Fibroblast of lung (primary cell): ENCODE data around the gene PTPN14. TPM values are rescaled to one million over a fixed set of nuclear protein-coding genes. Genes with fewer than 3 reads are reported as not detected.

Experiments used
- DNase-seq, 2 donors: peaks; one replicate each; pipeline versions ENCODE4 v3.0.0 to v3.0.0-alpha.2; 2010; ENCODE audit warnings: low read depth in 2 of 2
- H2AFZ ChIP-seq: 2 replicates; pipeline ENCODE4 v1.5.1; 2012; ENCODE audit warnings: low read length, control low read depth, inconsistent platforms
- H3K27ac ChIP-seq: 2 replicates; pipeline ENCODE4 v1.5.1; 2011; ENCODE audit warnings: low read length, control low read depth; ENCODE audit not compliant: insufficient read depth
- H3K27me3 ChIP-seq: 2 replicates; pipeline ENCODE4 v1.5.1; 2011; ENCODE audit warnings: mild to moderate bottlenecking, low read length; ENCODE audit not compliant: control insufficient read depth, insufficient read depth
- H3K36me3 ChIP-seq: 2 replicates; pipeline ENCODE4 v1.5.1; 2011; ENCODE audit warnings: low read length; ENCODE audit not compliant: control insufficient read depth, insufficient read depth
- H3K4me1 ChIP-seq: 2 replicates; pipeline ENCODE4 v1.5.1; 2011; ENCODE audit warnings: low read length; ENCODE audit not compliant: control insufficient read depth, insufficient read depth; ENCODE audit errors: extremely low read depth
- H3K4me2 ChIP-seq: 2 replicates; pipeline ENCODE4 v1.5.1; 2011; ENCODE audit warnings: low read length, control low read depth; ENCODE audit not compliant: insufficient read depth; ENCODE audit errors: extremely low read depth
- H3K4me3 ChIP-seq, 4 experiments: fragments of 200-600 bp in 1 of 4; sonication (generic) in 1 of 4; replicated peaks in 1 of 4; 2 replicates each; pipeline ENCODE4 v1.5.1; 2011 to 2016; ENCODE audit warnings: low read length in 4 of 4, low read depth in 3 of 4, mild to moderate bottlenecking in 3 of 4, control low read depth in 2 of 4, inconsistent platforms in 1 of 4, mixed read lengths in 1 of 4; ENCODE audit not compliant: insufficient read depth in 1 of 4; ENCODE audit errors: control extremely low read depth in 1 of 4
- H3K79me2 ChIP-seq: 2 replicates; pipeline ENCODE4 v1.5.1; 2012; ENCODE audit warnings: mild to moderate bottlenecking, low read length, inconsistent platforms; ENCODE audit not compliant: control insufficient read depth, insufficient read depth
- H3K9ac ChIP-seq: 2 replicates; pipeline ENCODE4 v1.5.1; 2011; ENCODE audit warnings: mild to moderate bottlenecking, low read length, control low read depth; ENCODE audit not compliant: insufficient read depth
- H3K9me3 ChIP-seq: 2 replicates; pipeline ENCODE4 v1.5.1; 2012; ENCODE audit warnings: low read depth, low read length; ENCODE audit not compliant: control insufficient read depth, insufficient read depth
- H4K20me1 ChIP-seq: 2 replicates; pipeline ENCODE4 v1.5.1; 2011; ENCODE audit warnings: low read length; ENCODE audit not compliant: control insufficient read depth, insufficient read depth; ENCODE audit errors: extremely low read depth
- EZH2 ChIP-seq: IDR thresholded peaks from 2 replicates; pipeline ENCODE4 v1.5.1; 2012; ENCODE audit warnings: low read length, control low read depth, mild to moderate bottlenecking; ENCODE audit errors: missing control alignments
- polyA plus RNA-seq, 2 donors: library from polyadenylated mRNA; depleted of rRNA in 1 of 2; stranded (reverse) in 1 of 2; unstranded in 1 of 2; fragments of >200 nt; gene quantifications; 2 replicates each; pipeline ENCODE4 v1.2.1, GENCODE V29; 2011 to 2012; ENCODE audit warnings: missing spikeins in 1 of 2
- total RNA-seq: library from RNA; depleted of rRNA; stranded (reverse); fragments of >200 nt; gene quantifications from 2 replicates; pipeline ENCODE4 v1.2.1, GENCODE V29; 2014
- TF ChIP-seq, protein P1 (sequence below), 2 donors: IDR thresholded peaks in 1 of 2; conservative IDR thresholded peaks in 1 of 2; 1 replicate in 1 of 2; 2 replicates in 1 of 2; pipeline ENCODE4 v1.5.1; 2011 to 2012; ENCODE audit warnings: low read length in 2 of 2, control low read depth in 1 of 2, inconsistent platforms in 1 of 2, low read depth in 1 of 2, mild to moderate bottlenecking in 1 of 2

The PTPN14 gene
- total and polyA plus RNA-seq, 2 donors (not counting 1 experiment from before 2014, with no cell fraction given): 38.7 to 56.1 TPM

DNA sequence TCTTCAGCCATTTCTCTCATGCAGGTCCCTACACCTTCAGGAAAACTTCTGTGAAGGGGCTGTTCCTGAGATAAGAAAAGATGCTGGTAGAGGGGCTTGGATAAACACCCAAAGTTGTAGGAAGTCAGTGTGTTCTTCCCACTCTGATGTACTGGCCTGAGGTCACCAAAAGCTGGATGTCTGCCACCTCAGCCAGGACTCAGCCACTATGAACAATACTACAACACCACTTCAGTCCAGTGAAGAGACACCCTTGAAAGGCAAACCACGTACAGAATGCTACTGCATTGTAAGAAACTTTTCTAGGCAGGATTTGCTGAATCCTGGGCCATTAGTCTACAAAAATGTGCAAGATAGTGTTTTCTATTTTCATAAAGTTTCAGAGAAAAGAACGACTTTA, 2.4 kb downstream of the PTPN14 start:
- Histone ChIP-seq H4K20me1 (no peaks in the 10 kb centered on the region), H3K27me3 (no peaks in the 10 kb centered on the region), H3K27ac (no peak overlapping the region), H3K79me2 (peaks cover 73% of the 10 kb centered on the region), H3K9ac (no peak overlapping the region), H3K4me3 (peak overlapping the region; percentile 77 to 94 (median 86)), H2AFZ (no peak overlapping the region), H3K4me1 (peaks cover 4% of the 10 kb centered on the region), H3K36me3 (no peaks in the 10 kb centered on the region), H3K4me2 (peak overlapping the region; percentile 86), H3K9me3 (no peaks in the 10 kb centered on the region)
- peak; percentile 56 to 70 for DNase-seq
- TF ChIP-seq EZH2: no peak
- TF ChIP-seq, protein P1, sequence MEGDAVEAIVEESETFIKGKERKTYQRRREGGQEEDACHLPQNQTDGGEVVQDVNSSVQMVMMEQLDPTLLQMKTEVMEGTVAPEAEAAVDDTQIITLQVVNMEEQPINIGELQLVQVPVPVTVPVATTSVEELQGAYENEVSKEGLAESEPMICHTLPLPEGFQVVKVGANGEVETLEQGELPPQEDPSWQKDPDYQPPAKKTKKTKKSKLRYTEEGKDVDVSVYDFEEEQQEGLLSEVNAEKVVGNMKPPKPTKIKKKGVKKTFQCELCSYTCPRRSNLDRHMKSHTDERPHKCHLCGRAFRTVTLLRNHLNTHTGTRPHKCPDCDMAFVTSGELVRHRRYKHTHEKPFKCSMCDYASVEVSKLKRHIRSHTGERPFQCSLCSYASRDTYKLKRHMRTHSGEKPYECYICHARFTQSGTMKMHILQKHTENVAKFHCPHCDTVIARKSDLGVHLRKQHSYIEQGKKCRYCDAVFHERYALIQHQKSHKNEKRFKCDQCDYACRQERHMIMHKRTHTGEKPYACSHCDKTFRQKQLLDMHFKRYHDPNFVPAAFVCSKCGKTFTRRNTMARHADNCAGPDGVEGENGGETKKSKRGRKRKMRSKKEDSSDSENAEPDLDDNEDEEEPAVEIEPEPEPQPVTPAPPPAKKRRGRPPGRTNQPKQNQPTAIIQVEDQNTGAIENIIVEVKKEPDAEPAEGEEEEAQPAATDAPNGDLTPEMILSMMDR (conservative IDR thresholded peaks at IDR 0.05 in 1 of 2, IDR thresholded peaks at IDR 0.05 in 1 of 2; ENCODE audit: low read depth in 1 of 2, low read length in 2 of 2): no peak

DNA sequence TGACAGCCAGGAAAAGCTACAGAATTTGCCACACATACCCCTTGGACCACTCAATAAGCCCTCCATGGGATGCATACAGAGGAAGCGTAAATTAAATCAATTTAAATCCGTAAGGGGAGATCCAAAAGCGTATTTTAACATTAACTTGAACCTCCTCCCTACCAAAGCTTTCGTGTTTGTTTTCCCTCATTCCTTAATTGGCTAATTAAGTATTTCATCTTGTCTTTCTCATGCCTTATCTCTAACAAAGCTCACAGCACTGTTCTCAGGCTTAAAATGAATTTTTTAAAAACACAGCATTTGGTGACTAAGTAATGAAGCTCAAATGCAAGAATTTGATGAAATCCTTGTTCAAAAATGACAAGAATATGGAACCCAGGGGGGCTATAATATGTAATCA, 3.1 kb downstream of the PTPN14 start:
- H3K27me3 ChIP-seq: no peaks in the 10 kb centered on the region
- TF ChIP-seq, protein P1 (conservative IDR thresholded peaks at IDR 0.05 in 1 of 2, IDR thresholded peaks at IDR 0.05 in 1 of 2; ENCODE audit: low read depth in 1 of 2, low read length in 2 of 2): no peak
- no peak for TF ChIP-seq EZH2
- no peak overlapping the region for H2AFZ ChIP-seq
- peak overlapping the region in 2 of 4 experiments; percentile 93 to 94 for H3K4me3 ChIP-seq
- H3K4me2 ChIP-seq: peak overlapping the region; percentile 86
- DNase-seq: no peak
- peaks cover 4% of the 10 kb centered on the region for H3K4me1 ChIP-seq
- no peaks in the 10 kb centered on the region for H4K20me1 ChIP-seq
- H3K79me2 ChIP-seq: peaks cover 78% of the 10 kb centered on the region
- H3K36me3 ChIP-seq: no peaks in the 10 kb centered on the region
- no peaks in the 10 kb centered on the region for H3K9me3 ChIP-seq
- no peak overlapping the region for H3K9ac ChIP-seq
- H3K27ac ChIP-seq: no peak overlapping the region

DNA sequence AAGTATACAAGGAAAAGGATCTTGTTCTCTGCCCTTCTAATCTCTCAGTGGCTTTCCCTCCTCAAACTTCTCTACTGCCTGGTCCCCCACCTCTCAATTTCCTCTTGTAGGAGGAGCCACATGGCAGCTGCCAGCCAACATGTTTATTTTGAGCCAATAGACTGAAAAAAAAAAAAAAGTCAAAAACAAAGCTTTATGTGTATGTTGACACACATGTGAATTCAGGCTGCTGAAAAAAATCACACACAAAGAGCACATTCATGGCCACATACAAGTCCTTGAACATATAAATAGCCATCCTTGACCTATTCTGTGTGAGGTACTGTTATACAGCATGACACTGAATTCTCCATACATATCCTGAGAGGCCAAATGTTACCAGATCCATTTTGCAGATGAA, 3.7 kb downstream of the PTPN14 start:
- Histone ChIP-seq H3K4me2 (no peak overlapping the region), H3K4me3 (peak overlapping the region in 1 of 4 experiments; percentile 94), H3K79me2 (peaks cover 83% of the 10 kb centered on the region)

More for the DNA sequence above, 3.7 kb downstream of the PTPN14 start:
- TF ChIP-seq, protein P1 (conservative IDR thresholded peaks at IDR 0.05 in 1 of 2, IDR thresholded peaks at IDR 0.05 in 1 of 2; ENCODE audit: low read depth in 1 of 2, low read length in 2 of 2): no peak
- no peak for TF ChIP-seq EZH2
- no peaks in the 10 kb centered on the region for H3K36me3 ChIP-seq
- H3K27me3 ChIP-seq: no peaks in the 10 kb centered on the region
- H3K9me3 ChIP-seq: no peaks in the 10 kb centered on the region
- H2AFZ ChIP-seq: no peak overlapping the region
- no peak overlapping the region for H3K9ac ChIP-seq
- H4K20me1 ChIP-seq: no peaks in the 10 kb centered on the region
- peaks cover 4% of the 10 kb centered on the region for H3K4me1 ChIP-seq
- H3K27ac ChIP-seq: no peak overlapping the region
- no peak for DNase-seq
